ENCODE results near the gene RIC3.

The RIC3 gene

DNA sequence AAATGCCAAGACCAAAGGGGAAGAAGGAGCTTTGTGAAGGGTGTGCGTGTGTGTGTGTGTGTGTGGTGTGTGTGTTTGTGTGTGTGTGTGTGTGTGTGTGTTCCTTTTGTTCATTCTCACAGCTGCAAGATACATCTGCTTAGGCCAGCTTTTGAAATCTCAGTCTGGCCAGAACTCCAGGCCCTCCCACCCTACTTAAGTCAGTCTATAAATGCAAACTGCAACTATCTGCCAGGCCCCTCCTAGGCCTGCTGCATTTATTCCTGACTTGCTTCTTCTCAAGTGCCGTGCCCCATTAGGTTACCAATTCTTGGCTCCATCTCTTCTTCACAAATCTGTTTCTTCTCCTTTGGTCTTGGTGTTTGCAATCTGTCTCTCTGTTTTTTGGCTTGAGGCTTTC, 21.6 kb upstream of the RIC3 start:
- Histone ChIP-seq H3K27me3 (ENCODE audit: low read depth, low read length) (peaks cover 8% of the 10 kb centered on the region; the same call in 1 of the 2 replicates), H2AFZ (ENCODE audit: low read depth, low read length) (no peak overlapping the region), H3K4me2 (ENCODE audit: low read length) (no peak overlapping the region), H3K9me3 (ENCODE audit: insufficient read depth, low read length) (no peaks in the 10 kb centered on the region), H3K4me1 (ENCODE audit: low read length) (peaks cover 16% of the 10 kb centered on the region), H3K4me3 (ENCODE audit: low read length) (no peak overlapping the region), H4K20me1 (ENCODE audit: insufficient read depth, low read length) (no peaks in the 10 kb centered on the region), H3K27ac (ENCODE audit: low read length) (no peak overlapping the region), H3K36me3 (replicated peaks; ENCODE audit: low read depth, low read length) (no peaks in the 10 kb centered on the region), H3K79me2 (ENCODE audit: low read length) (no peaks in the 10 kb centered on the region), H3K9ac (ENCODE audit: low read length) (no peak overlapping the region)
- TF ChIP-seq, protein P1, sequence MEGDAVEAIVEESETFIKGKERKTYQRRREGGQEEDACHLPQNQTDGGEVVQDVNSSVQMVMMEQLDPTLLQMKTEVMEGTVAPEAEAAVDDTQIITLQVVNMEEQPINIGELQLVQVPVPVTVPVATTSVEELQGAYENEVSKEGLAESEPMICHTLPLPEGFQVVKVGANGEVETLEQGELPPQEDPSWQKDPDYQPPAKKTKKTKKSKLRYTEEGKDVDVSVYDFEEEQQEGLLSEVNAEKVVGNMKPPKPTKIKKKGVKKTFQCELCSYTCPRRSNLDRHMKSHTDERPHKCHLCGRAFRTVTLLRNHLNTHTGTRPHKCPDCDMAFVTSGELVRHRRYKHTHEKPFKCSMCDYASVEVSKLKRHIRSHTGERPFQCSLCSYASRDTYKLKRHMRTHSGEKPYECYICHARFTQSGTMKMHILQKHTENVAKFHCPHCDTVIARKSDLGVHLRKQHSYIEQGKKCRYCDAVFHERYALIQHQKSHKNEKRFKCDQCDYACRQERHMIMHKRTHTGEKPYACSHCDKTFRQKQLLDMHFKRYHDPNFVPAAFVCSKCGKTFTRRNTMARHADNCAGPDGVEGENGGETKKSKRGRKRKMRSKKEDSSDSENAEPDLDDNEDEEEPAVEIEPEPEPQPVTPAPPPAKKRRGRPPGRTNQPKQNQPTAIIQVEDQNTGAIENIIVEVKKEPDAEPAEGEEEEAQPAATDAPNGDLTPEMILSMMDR (IDR thresholded peaks at IDR 0.05; ENCODE audit: low read depth, low read length): no peak
- no peak for TF ChIP-seq EZH2phosphoT487 (IDR thresholded peaks at IDR 0.05; ENCODE audit: low read depth)

DNA sequence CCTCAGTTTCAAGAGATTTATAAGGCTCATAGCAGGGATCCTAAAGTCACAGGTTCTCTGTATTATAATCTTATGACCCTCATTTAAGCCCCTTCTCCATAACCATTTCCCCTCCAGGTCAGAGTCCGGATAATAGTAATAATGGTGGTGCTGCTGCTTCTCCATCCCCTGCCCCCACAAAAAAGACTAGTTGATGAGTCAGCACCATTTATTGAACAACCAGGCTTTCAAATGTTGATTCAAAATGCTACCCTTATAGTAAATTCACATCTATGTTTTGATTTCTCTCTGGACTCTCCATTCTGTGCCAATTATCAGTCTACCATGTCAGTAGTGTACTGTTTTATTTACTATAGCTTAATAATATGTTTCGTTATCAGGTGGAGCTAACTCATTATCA, 17.6 kb upstream of the RIC3 start:
- Histone ChIP-seq H3K9ac (ENCODE audit: low read length) (no peak overlapping the region), H3K27ac (ENCODE audit: low read length) (no peak overlapping the region), H3K27me3 (ENCODE audit: low read depth, low read length) (peaks cover 19% of the 10 kb centered on the region; the same call in 1 of the 2 replicates), H3K4me1 (ENCODE audit: low read length) (no peaks in the 10 kb centered on the region), H2AFZ (ENCODE audit: low read depth, low read length) (no peak overlapping the region), H3K4me2 (ENCODE audit: low read length) (no peak overlapping the region), H3K79me2 (ENCODE audit: low read length) (no peaks in the 10 kb centered on the region), H3K36me3 (replicated peaks; ENCODE audit: low read depth, low read length) (no peaks in the 10 kb centered on the region), H3K4me3 (ENCODE audit: low read length) (no peak overlapping the region), H3K9me3 (ENCODE audit: insufficient read depth, low read length) (no peaks in the 10 kb centered on the region), H4K20me1 (ENCODE audit: insufficient read depth, low read length) (no peaks in the 10 kb centered on the region)
- TF ChIP-seq, protein P1 (IDR thresholded peaks at IDR 0.05; ENCODE audit: low read depth, low read length): no peak
- TF ChIP-seq EZH2phosphoT487 (IDR thresholded peaks at IDR 0.05; ENCODE audit: low read depth): no peak

DNA sequence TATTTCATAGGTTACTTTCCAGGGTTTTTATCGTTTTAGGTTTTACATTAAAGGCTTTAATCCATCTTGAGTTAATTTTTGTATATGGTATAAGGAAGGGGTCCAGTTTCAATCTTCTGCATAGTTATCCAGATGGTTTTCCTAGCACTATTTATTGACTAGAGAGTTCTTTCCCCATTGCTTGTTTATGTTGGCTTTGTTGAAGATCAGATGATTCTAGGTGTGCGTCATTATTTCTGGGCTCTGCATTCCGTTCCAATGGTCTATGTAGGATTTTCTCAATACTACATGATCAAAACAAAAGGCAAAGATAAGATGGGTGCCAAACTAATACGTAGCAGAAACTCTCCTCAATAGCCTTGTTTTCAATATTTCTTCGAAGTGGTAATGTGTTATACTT, 14.3 kb upstream of the RIC3 start:
- Histone ChIP-seq H4K20me1 (ENCODE audit: insufficient read depth, low read length) (no peaks in the 10 kb centered on the region), H3K79me2 (ENCODE audit: low read length) (no peaks in the 10 kb centered on the region), H3K4me2 (ENCODE audit: low read length) (no peak overlapping the region), H3K9ac (ENCODE audit: low read length) (no peak overlapping the region), H3K4me3 (ENCODE audit: low read length) (no peak overlapping the region), H3K36me3 (replicated peaks; ENCODE audit: low read depth, low read length) (no peaks in the 10 kb centered on the region), H3K4me1 (ENCODE audit: low read length) (no peaks in the 10 kb centered on the region), H3K27ac (ENCODE audit: low read length) (no peak overlapping the region), H3K27me3 (ENCODE audit: low read depth, low read length) (peaks cover 25% of the 10 kb centered on the region; the same call in 1 of the 2 replicates), H2AFZ (ENCODE audit: low read depth, low read length) (no peak overlapping the region), H3K9me3 (ENCODE audit: insufficient read depth, low read length) (no peaks in the 10 kb centered on the region)
- TF ChIP-seq, protein P1 (IDR thresholded peaks at IDR 0.05; ENCODE audit: low read depth, low read length): no peak
- no peak for TF ChIP-seq EZH2phosphoT487 (IDR thresholded peaks at IDR 0.05; ENCODE audit: low read depth)

DNA sequence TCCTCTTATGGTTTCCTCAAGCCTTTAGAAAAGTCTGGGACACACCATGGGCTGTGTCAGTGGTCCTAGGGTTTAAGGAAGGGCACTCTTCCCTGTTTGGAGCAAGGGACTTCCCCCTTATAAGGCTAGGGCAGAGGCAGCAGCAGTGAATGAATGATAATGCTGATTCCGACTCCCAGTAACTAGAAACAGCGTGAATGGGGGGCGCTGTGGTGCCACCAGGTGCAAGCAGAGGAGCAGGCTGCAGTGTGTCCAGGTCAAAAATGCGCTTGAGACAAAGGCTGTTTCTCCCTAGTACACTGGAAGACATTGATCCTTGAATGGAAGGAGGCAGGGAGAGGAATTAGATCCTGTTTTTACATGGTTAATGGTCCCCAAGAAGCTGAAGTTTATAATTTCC, 11.6 kb upstream of the RIC3 start:
- Histone ChIP-seq H3K4me2 (ENCODE audit: low read length) (no peak overlapping the region), H3K79me2 (ENCODE audit: low read length) (no peaks in the 10 kb centered on the region), H3K4me3 (ENCODE audit: low read length) (no peak overlapping the region), H3K9me3 (ENCODE audit: insufficient read depth, low read length) (no peaks in the 10 kb centered on the region), H3K9ac (ENCODE audit: low read length) (no peak overlapping the region), H4K20me1 (ENCODE audit: insufficient read depth, low read length) (no peaks in the 10 kb centered on the region), H3K27ac (ENCODE audit: low read length) (no peak overlapping the region), H2AFZ (ENCODE audit: low read depth, low read length) (no peak overlapping the region), H3K36me3 (replicated peaks; ENCODE audit: low read depth, low read length) (no peaks in the 10 kb centered on the region), H3K27me3 (ENCODE audit: low read depth, low read length) (peaks cover 18% of the 10 kb centered on the region; the same call in 1 of the 2 replicates), H3K4me1 (ENCODE audit: low read length) (no peaks in the 10 kb centered on the region)
- no peak for TF ChIP-seq EZH2phosphoT487 (IDR thresholded peaks at IDR 0.05; ENCODE audit: low read depth)
- TF ChIP-seq, protein P1 (IDR thresholded peaks at IDR 0.05; ENCODE audit: low read depth, low read length): no peak; the same call in 1 of the 2 replicates
